ENCODE data around the gene INSYN2A.

GRCh38 chr10:127158662-127159061 lies 37.7 kb downstream of the INSYN2A start:
- TF ChIP-seq POLR2A (IDR thresholded peaks at IDR 0.05), result no peak
- TF ChIP-seq CTCF (IDR thresholded peaks at IDR 0.05), result no peak

Measured in Peyer's patch (tissue), 4 donors.